Activated effector memory CD4-positive, alpha-beta T cell treated with anti-CD3 and anti-CD28 coated beads, Interleukin-2, amount 50 U/mL, for 16 hours (primary cell): ENCODE measurements around the gene TJP1.
"Not testable (repeated sequence)": the region's sequence is repeated elsewhere in the genome, so short reads cannot be mapped to it uniquely, and the experiment has no call there.

ENCODE experiments used
- DNase-seq: peaks from one replicate; pipeline ENCODE4 v3.0.0-alpha.2; 2020

The TJP1 gene

DNA sequence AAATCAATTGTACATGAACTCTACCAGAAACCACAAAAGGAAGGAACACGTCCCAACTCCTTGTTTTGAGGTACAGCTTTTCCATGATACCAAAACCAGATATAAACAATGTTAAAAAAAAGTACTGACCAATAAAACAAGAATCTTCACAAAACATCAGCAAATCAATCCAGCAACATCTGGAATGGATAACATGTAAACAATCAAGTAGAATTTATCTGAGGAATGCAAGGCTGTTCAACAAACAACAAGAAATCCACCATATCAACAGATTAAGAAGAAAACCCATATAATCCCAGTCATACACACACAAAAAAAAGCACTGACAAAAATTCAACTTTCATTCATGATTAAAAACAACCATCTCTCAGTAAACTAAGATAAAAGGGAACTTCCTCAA, 26.7 kb downstream of the TJP1 start:
- DNase-seq = no peak

GRCh38 chr15:29792426-29793159, 29.7 kb downstream of the TJP1 start:
- no peak for DNase-seq

GRCh38 chr15:29790607-29791006, 31.7 kb downstream of the TJP1 start:
- no peak for DNase-seq

DNA sequence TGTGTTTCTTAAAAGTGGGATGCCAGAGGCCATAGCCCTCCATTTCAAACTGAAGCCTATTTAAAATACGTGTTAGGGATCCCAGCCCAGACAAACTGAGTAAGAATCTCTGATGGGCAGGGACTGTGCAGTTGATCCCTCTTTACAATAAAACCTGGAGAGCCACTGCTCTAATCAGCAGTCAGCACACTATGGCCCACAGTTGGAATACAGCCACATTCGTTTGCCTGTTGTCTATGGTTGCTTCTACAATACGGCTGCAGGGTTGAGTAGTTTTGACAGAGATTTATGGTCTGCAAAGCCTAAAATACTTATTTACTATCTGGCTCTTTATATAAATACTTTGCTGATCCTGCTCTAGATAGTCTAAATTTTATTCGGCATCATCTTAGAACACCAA, 32.4 kb downstream of the TJP1 start:
- DNase-seq = no peak

- no peak for DNase-seq
Measured at GRCh38 chr15:29788433-29789034, 33.7 kb downstream of the TJP1 start.

- no peak for DNase-seq
Measured at GRCh38 chr15:29787767-29788166, 34.5 kb downstream of the TJP1 start.

DNA sequence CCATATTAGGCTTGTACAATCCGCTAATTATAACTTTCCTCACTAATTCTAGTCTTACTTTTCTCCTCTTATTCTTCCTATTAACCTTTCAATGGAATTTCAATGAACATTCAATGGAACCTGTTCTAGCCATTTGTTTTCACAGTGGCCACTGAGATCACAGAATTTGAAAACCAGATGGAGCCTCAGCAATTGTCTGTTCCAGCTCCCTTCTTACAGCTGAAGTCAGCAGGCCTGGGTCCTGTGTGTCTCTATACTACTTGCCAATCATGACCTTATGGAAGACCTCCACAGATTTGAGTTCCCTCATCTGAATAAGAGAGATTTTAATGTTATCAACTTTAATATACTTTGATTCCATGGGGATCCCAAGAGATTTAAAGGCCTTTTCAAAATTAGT, 36.6 kb downstream of the TJP1 start:
- DNase-seq = no peak

DNA sequence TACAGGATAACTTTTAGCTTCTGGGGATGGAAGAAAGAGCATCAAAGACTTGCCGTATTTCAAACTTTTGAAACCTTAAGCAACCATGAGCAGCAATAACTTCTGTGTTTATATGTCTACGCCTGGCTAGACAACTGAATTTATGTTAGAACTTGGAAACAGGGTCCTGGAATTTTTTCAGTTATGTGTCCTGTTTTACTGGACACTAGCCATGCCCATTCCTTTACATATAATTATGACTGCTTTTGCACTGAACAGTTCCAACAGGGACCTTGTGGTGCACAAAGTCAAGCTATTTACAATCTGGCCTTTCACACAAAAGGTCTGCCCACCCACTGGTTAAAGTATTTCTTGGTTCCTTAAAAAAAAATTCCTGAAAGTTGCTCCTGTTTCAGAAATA, 37.1 kb downstream of the TJP1 start:
- no peak for DNase-seq

DNA sequence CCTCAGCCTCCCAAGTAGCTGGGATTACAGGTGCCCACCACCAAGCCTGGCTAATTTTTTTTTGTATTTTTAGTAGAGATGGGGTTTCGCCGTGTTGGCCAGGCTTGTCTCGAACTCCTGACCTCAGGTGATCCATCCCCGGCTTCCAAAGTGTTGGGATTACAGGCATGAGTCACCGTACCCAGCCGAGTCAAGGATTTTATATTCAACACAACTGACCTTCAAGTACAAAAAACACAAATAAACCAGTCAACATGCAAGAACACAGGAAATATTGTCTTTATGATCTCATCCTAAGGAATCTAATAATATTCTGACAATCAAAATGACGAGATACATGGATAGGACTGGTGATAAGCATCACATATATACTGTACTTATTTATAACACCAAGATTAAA, 37.9 kb downstream of the TJP1 start:
- DNase-seq = no peak

- DNase-seq = not testable (repeated sequence)
Measured at GRCh38 chr15:29782816-29783215, 39.5 kb downstream of the TJP1 start.

DNA sequence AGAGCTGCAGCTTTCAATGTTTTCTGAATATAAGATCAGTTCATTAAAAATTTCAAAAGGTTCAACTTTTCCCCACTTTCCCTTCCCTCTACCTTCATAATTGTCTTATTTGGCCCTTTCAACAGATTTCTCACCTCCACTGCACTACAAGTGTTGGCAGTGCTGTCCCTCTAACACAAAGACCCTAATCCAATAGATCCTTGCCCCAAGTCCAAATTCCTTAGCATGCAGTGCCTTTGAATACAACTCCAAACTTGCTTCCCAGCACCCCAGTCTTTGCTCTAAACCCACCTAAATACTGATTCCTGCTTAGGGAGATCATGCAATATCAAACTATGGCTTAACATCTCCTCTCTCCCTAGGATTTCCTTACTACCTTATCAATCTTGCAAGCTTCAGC, 43.9 kb downstream of the TJP1 start:
- DNase-seq = no peak

DNA sequence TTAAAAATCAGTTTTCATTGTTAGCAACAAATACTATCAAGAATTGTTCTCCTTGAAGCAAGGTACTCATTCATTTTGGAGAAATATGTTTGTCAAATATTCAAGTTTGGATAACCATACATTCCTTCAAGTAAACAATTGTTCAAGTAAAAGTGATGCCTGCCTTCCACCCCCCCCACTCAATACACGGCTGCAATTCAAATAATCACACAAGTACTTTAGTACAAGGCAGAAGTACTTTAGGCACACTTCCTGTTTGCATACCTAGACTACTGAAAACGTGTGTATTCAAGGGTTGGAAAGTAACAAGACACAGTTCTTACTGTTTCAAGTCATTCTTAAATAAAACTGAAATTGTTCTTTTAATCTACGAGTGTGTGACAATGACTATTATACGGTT, 45.4 kb downstream of the TJP1 start:
- DNase-seq = no peak

GRCh38 chr15:29774900-29775299, 47.4 kb downstream of the TJP1 start:
- no peak for DNase-seq

GRCh38 chr15:29773816-29774215, 48.5 kb downstream of the TJP1 start:
- no peak for DNase-seq

DNA sequence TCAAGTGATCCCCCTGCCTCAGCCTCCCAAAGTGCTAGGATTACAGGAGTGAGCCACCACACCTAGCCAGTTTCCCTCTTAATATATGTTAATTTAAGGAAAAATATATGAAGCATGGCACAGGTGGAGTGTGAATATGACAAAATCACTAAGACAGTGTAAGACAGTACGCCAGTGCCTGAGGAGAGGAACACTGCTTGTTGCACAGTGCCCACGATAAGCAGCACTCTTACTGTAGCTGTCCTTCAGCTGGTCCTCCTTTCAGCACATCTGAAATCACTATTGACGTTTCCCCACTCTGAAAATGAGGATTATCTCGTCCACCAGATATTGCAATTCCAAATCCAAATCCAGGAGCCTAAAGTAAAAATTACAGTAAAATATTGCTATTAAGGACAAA, 49.3 kb downstream of the TJP1 start:
- DNase-seq = no peak

- no peak for DNase-seq
Measured at GRCh38 chr15:29770796-29771195, 51.5 kb downstream of the TJP1 start.

GRCh38 chr15:29765898-29766527, 56.3 kb downstream of the TJP1 start:
- DNase-seq = no peak

GRCh38 chr15:29765234-29765841, 56.9 kb downstream of the TJP1 start:
- no peak for DNase-seq

DNA sequence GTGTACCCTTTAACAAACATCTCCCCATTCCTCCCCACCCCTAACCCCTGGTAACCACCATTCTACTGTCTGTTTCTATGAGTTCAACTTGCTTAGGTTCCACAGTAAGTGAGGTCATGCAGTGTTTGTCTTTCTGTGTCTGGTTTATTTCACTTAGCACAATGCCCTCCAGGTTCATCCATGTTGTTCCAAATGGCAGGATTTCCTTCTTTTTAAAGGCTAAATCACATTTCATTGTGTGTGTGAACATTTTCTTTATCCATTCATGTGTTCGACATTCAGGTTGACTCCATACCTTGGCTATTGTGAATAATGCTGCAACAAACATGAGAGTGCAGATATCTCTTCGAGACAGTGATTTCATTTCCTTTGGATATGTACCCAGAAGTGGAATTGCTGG, 62.7 kb downstream of the TJP1 start:
- no peak for DNase-seq

- DNase-seq = no peak
Measured at GRCh38 chr15:29756358-29757267, 65.7 kb downstream of the TJP1 start.

DNA sequence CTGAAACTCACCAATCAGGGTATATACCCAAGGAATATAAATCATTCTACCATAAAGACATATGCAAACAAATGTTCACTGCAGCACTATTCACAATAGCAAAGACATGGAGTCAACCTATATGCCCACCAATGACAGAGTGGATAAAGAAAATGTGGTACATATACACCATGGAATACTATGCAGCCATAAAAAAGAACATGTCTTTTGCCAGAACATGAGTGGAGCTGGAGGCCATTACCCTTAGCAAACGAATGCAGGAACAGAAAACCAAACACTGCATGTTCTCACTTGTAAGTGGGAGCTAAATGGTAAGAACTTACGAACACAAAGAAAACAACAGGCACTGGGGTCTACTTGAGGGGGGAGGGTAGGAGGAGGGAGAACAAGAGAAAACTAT, 68.3 kb downstream of the TJP1 start:
- DNase-seq = not testable (repeated sequence)

DNA sequence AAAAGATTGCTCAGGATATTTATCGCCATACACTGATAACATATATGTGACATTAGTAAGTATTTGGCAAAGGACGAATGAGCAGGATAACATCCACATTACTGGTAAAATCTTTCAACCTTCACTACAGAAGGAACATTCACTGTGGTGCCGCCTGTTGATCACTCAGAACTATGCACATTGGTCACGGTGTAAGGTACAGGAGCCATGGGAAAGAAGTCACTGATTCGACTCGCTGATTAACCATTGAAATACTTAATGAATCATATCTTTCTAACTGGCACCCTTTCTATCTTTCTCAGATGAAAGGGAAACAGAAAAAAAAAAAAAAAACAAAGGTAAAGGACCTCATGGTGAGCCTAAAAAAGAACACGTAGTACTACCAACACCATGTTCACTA, 68.8 kb downstream of the TJP1 start:
- no peak for DNase-seq

DNA sequence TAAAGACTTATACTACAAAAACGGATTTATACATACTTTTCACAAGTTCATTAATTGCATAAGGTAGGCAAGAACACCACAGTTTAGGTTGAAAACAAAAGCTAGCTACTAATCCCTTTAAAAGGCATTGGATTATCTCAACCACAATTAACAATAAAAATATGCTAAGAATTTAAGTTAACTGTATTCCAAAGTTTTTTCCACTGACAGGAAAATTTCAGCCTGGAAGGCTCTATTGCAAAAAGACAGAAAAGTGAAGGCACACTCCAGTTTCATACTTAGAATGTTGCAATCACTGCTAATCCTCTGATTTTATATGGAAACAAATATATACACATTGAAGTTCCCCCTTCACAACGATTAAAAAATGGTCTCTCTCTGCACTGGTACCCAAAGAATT, 71.5 kb downstream of the TJP1 start:
- no peak for DNase-seq
